ENCODE data around the gene NUBPL.

DNA sequence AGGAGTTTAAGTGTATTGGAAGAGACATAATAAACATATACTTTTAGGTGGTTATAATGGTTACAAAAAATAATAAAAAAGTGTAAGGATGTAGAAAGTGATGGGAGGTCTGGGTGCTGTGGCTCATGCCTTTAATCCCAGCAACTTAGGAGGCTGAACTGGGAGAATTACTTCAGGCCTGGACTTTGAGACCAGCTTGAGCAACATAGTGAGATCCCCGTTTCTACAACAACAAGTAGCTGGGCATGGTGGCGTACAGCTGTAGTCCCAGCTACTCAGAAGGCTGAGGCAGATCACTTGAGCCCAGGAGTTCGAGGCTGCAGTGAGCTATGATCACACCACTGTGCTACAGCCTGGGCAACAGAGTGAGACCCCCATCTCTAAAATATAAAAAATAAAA is 19.0 kb downstream of the NUBPL start:
- TF ChIP-seq, protein P1, sequence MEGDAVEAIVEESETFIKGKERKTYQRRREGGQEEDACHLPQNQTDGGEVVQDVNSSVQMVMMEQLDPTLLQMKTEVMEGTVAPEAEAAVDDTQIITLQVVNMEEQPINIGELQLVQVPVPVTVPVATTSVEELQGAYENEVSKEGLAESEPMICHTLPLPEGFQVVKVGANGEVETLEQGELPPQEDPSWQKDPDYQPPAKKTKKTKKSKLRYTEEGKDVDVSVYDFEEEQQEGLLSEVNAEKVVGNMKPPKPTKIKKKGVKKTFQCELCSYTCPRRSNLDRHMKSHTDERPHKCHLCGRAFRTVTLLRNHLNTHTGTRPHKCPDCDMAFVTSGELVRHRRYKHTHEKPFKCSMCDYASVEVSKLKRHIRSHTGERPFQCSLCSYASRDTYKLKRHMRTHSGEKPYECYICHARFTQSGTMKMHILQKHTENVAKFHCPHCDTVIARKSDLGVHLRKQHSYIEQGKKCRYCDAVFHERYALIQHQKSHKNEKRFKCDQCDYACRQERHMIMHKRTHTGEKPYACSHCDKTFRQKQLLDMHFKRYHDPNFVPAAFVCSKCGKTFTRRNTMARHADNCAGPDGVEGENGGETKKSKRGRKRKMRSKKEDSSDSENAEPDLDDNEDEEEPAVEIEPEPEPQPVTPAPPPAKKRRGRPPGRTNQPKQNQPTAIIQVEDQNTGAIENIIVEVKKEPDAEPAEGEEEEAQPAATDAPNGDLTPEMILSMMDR (IDR thresholded peaks at IDR 0.05; ENCODE audit: low read length), result no peak
- TF ChIP-seq EZH2 (optimal IDR thresholded peaks at IDR 0.05; ENCODE audit: low read depth, low read length), result no peak

All from MM.1S (cell line).